SK-N-SH (cell line): Measurements from ENCODE around the gene POU2F3. TPM values are rescaled to one million over a fixed set of nuclear protein-coding genes. Genes with fewer than 3 reads are reported as not detected.

Source experiments
- CTCF ChIA-PET: fragments of 300-600, 350-600 bp; formaldehyde crosslinking; extraction: SDS; loops from one replicate; lab custom pipeline; 2021; lab: Yijun Ruan, JAX
- POLR2A ChIA-PET: fragments of 350-600 bp; sonication (Branson Sonifier 250); formaldehyde crosslinking; extraction: SDS; loops from one replicate; lab custom pipeline; 2020; ENCODE audit warnings: antibody characterized with exemption, inconsistent platforms; lab: Yijun Ruan, JAX
- DNase-seq: peaks from one replicate; pipeline ENCODE4 v3.0.0; 2012
- H2AFZ ChIP-seq: fragments of 200-600 bp; sonication (generic); 2 replicates; pipeline ENCODE4 v1.8.1; 2016; ENCODE audit warnings: antibody characterized with exemption, mild to moderate bottlenecking, low read depth
- H3F3A ChIP-seq: fragments of 200-600 bp; sonication (generic); replicated peaks from 2 replicates; pipeline ENCODE3; 2016; ENCODE audit warnings: antibody characterized with exemption, mild to moderate bottlenecking; ENCODE audit not compliant: insufficient read depth
- H3K27ac ChIP-seq, 2 experiments: fragments of 200-500 bp in 1 of 2; fragments of 200-600 bp in 1 of 2; sonication (Bioruptor generic) in 1 of 2; sonication (generic), shearing (Covaris generic) in 1 of 2; 2 replicates each; pipeline versions ENCODE4 v1.5.1 to v1.6.1; 2014 to 2016; ENCODE audit warnings: low read depth in 2 of 2, inconsistent platforms in 1 of 2, low read length in 1 of 2, mild to moderate bottlenecking in 1 of 2, mixed read lengths in 1 of 2
- H3K27me3 ChIP-seq: fragments of 200-600 bp; sonication (generic), shearing (Covaris generic); 2 replicates; pipeline ENCODE4 v1.6.1; 2016; ENCODE audit warnings: mixed run types; ENCODE audit not compliant: insufficient read depth
- H3K36me3 ChIP-seq, 2 experiments: fragments of 200-500 bp in 1 of 2; fragments of 200-600 bp in 1 of 2; sonication (Bioruptor generic) in 1 of 2; sonication (generic) in 1 of 2; replicated peaks in 1 of 2; 2 replicates each; pipeline versions ENCODE3 to v1.5.1; 2014 to 2016; ENCODE audit warnings: low read length in 1 of 2, mild to moderate bottlenecking in 1 of 2; ENCODE audit not compliant: insufficient read depth in 2 of 2, control insufficient read depth in 1 of 2
- H3K4me1 ChIP-seq, 2 experiments: fragments of 200-500 bp in 1 of 2; fragments of 200-600 bp in 1 of 2; sonication (Bioruptor generic) in 1 of 2; sonication (generic), shearing (Covaris generic) in 1 of 2; 2 replicates each; pipeline versions ENCODE4 v1.5.1 to v1.6.1; 2014 to 2016; ENCODE audit warnings: low read depth in 1 of 2, low read length in 1 of 2, mixed run types in 1 of 2; ENCODE audit not compliant: insufficient read depth in 2 of 2, control insufficient read depth in 1 of 2
- H3K4me2 ChIP-seq: fragments of 200-600 bp; sonication (generic), shearing (Covaris generic); 2 replicates; pipeline ENCODE4 v1.6.1; 2017; ENCODE audit warnings: mixed run types
- H3K4me3 ChIP-seq, 2 experiments: fragments of 200-500 bp in 1 of 2; fragments of 200-600 bp in 1 of 2; sonication (Bioruptor generic) in 1 of 2; sonication (generic), shearing (Covaris generic) in 1 of 2; 2 replicates each; pipeline versions ENCODE4 v1.5.1 to v1.8.1; 2014 to 2016; ENCODE audit warnings: low read depth in 2 of 2, inconsistent platforms in 1 of 2, low read length in 1 of 2, mild to moderate bottlenecking in 1 of 2, mixed read lengths in 1 of 2, moderate library complexity in 1 of 2
- H3K79me2 ChIP-seq: fragments of 200-600 bp; sonication (generic); 2 replicates; pipeline ENCODE4 v1.8.1; 2017; ENCODE audit warnings: mild to moderate bottlenecking; ENCODE audit not compliant: insufficient read depth
- H3K9ac ChIP-seq: fragments of 200-600 bp; sonication (generic); 2 replicates; pipeline ENCODE4 v1.6.1; 2017; ENCODE audit warnings: mixed run types
- H3K9me2 ChIP-seq: fragments of 200-600 bp; sonication (generic); 2 replicates; pipeline ENCODE4 v1.6.1; 2017; ENCODE audit warnings: mixed run types
- H3K9me3 ChIP-seq: fragments of 200-600 bp; sonication (generic); 2 replicates; pipeline ENCODE4 v1.6.1; 2017; ENCODE audit warnings: mixed run types, mild to moderate bottlenecking, moderate library complexity
- H4K20me1 ChIP-seq: fragments of 200-600 bp; sonication (generic); 2 replicates; pipeline ENCODE4 v1.6.1; 2017; ENCODE audit warnings: mild to moderate bottlenecking, mixed run types; ENCODE audit not compliant: insufficient read depth
- CHD2 ChIP-seq: fragments of 150-350 bp; IDR thresholded peaks from 2 replicates; pipeline ENCODE4 v1.6.1; 2018; ENCODE audit warnings: low read length; ENCODE audit not compliant: partially characterized antibody
- EP300 ChIP-seq, 2 experiments: IDR thresholded peaks; 2 replicates each; pipeline versions ENCODE4 v1.4.0 to v1.6.1; 2012; ENCODE audit warnings: borderline replicate concordance in 1 of 2, low read depth in 1 of 2, low read length in 1 of 2
- FOSL2 ChIP-seq: IDR thresholded peaks from 2 replicates; pipeline ENCODE4 v1.4.0; 2012; ENCODE audit warnings: low read depth, mild to moderate bottlenecking, moderate library complexity, borderline replicate concordance
- FOXJ3 ChIP-seq: sonication (generic); formaldehyde crosslinking; IDR thresholded peaks from 2 replicates; pipeline ENCODE4 v1.5.1; 2020; ENCODE audit warnings: mild to moderate bottlenecking, missing genetic modification reagents
- JUND ChIP-seq: IDR thresholded peaks from 2 replicates; pipeline ENCODE4 v1.4.0; 2012
- NFIC ChIP-seq: IDR thresholded peaks from 2 replicates; pipeline ENCODE4 v1.4.0; 2012; ENCODE audit warnings: borderline replicate concordance
- POLR2AphosphoS5 ChIP-seq: IDR thresholded peaks from 2 replicates; pipeline ENCODE4 v1.6.1; 2012; ENCODE audit warnings: low read depth, low read length
- RXRA ChIP-seq: IDR thresholded peaks from 2 replicates; pipeline ENCODE4 v1.4.0; 2012; ENCODE audit warnings: low read depth, mild to moderate bottlenecking, borderline replicate concordance
- SIN3A ChIP-seq: IDR thresholded peaks from 2 replicates; pipeline ENCODE4 v1.6.1; 2012; ENCODE audit warnings: low read depth, mild to moderate bottlenecking, low read length, moderate library complexity, borderline replicate concordance
- SMC3 ChIP-seq: IDR thresholded peaks from 2 replicates; pipeline ENCODE4 v1.6.1; 2012; ENCODE audit warnings: low read depth, low read length, improper control_type of control experiment
- TAF1 ChIP-seq: IDR thresholded peaks from 2 replicates; pipeline ENCODE4 v1.6.1; 2012; ENCODE audit warnings: low read depth, mild to moderate bottlenecking, low read length, moderate library complexity, borderline replicate concordance
- TCF12 ChIP-seq: IDR thresholded peaks from 2 replicates; pipeline ENCODE4 v1.4.0; 2012
- TEAD4 ChIP-seq: IDR thresholded peaks from 2 replicates; pipeline ENCODE4 v1.4.0; 2012; ENCODE audit warnings: mild to moderate bottlenecking, borderline replicate concordance; ENCODE audit not compliant: insufficient read depth
- WGBS: methylation state at CpG from one replicate; pipeline ENCODE4 v1.1.6; 2017; ENCODE audit warnings: low lambda C conversion rate; 5-methylcytosine and 5-hydroxymethylcytosine counted together
- polyA plus RNA-seq, 3 experiments: library from polyadenylated mRNA; depleted of rRNA; stranded (reverse); fragments of >200 nt; gene quantifications; 2 replicates each; pipeline ENCODE4 v1.2.3, GENCODE V29; 2012
- TF ChIP-seq, protein P1 (sequence below): IDR thresholded peaks from 2 replicates; pipeline ENCODE4 v1.4.0; 2012; ENCODE audit warnings: low read depth, borderline replicate concordance
- TF ChIP-seq, protein P2 (sequence below): IDR thresholded peaks from 2 replicates; pipeline ENCODE4 v1.4.0; 2012; ENCODE audit warnings: low read depth
- TF ChIP-seq, protein P3 (sequence below): IDR thresholded peaks from 2 replicates; pipeline ENCODE4; 2012

Gene POU2F3
- polyA plus RNA-seq, 1 of the 3 experiments (the other 2 are of a cell fraction): 0.02 TPM

DNA sequence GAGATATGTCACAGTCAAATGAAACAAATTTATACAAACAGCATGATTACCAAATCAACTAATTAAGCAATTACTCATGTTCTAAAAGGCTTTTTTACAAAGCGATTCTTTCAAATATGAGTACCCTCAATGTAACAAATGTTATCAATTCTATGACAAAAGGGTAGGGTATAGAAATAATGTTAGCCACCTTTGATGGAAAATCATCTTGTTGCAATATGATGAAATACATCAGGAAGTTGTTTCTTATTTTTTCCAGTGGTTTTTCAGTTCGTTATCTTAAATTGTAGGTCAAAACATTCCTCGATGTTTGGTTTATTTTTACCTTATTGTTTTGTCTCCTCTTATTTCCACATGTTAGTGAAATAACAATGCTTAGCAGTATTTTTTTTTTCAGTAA is 102.7 kb downstream of the POU2F3 start:
- no peak overlapping the region for H3K27ac ChIP-seq
- no peaks in the 10 kb centered on the region for H3K27me3 ChIP-seq
- 0 out of 2 replicates have a peak, but pooled peaks cover 5% of the 10 kb centered on the region for H3K9me3 ChIP-seq
- CTCF ChIA-PET: interaction anchor here (1.6 kb wide), 1 partner anchor 43 kb away, joined by 6 read pairs; no protein-coding TSS in a partner anchor
- H3F3A ChIP-seq: peaks cover 11% of the 10 kb centered on the region
- peaks cover 98% of the 10 kb centered on the region for H4K20me1 ChIP-seq
- H2AFZ ChIP-seq: no peak overlapping the region
- H3K36me3 ChIP-seq: no peaks in the 10 kb centered on the region
- peaks cover 32 to 45% of the 10 kb centered on the region in 2 experiments for H3K4me1 ChIP-seq
- POLR2A ChIA-PET: no interaction called here
- H3K9ac ChIP-seq: no peak overlapping the region
- 97% methylated on average over 3 of the region's 3 CpGs for whole genome bisulfite sequencing
- no peak overlapping the region for H3K4me2 ChIP-seq
- DNase-seq: no peak
- TF ChIP-seq TEAD4 (no peak), FOXJ3 (CRISPR knock-in tag) (no peak), TCF12 (no peak)
- H3K79me2 ChIP-seq: peaks cover 100% of the 10 kb centered on the region
- H3K9me2 ChIP-seq: no peaks in the 10 kb centered on the region
- H3K4me3 ChIP-seq: no peak overlapping the region

DNA sequence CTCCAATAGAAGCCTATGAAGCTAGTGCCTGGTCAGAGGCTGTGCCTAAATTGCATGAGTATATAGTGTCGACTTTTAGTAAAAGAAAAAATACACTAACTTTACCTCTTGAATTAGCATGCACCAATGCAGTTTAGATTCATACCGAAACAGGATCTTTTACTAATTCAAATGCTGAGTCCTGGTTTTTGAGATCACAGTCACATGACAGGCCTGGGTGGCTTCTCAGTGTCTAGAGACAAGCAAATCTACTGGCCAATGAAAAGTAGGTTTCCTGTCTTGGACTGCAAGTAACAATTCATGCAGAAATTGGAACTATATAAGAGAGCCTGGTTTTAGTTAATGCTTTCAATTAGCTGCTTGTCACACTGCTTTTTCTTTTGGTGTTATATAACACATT is 103.5 kb downstream of the POU2F3 start:
- no peak overlapping the region for H3K27ac ChIP-seq
- TF ChIP-seq RXRA (no peak), TEAD4 (no peak), POLR2AphosphoS5 (no peak), SMC3 (no peak), TAF1 (no peak)
- TF ChIP-seq, protein P1, sequence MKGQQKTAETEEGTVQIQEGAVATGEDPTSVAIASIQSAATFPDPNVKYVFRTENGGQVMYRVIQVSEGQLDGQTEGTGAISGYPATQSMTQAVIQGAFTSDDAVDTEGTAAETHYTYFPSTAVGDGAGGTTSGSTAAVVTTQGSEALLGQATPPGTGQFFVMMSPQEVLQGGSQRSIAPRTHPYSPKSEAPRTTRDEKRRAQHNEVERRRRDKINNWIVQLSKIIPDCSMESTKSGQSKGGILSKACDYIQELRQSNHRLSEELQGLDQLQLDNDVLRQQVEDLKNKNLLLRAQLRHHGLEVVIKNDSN: peak; percentile 19; the same call in 1 of the 2 replicates
- WGBS: 93% methylated on average over 2 of the region's 2 CpGs
- no peaks in the 10 kb centered on the region for H3K36me3 ChIP-seq
- peaks cover 32 to 47% of the 10 kb centered on the region in 2 experiments for H3K4me1 ChIP-seq
- H3F3A ChIP-seq: peaks cover 13% of the 10 kb centered on the region
- H3K79me2 ChIP-seq: peaks cover 100% of the 10 kb centered on the region
- no peak for DNase-seq
- H3K9me2 ChIP-seq: no peaks in the 10 kb centered on the region
- H3K4me3 ChIP-seq: no peak overlapping the region
- H3K9me3 ChIP-seq: 0 out of 2 replicates have a peak, but pooled peaks cover 5% of the 10 kb centered on the region
- peaks cover 94% of the 10 kb centered on the region for H4K20me1 ChIP-seq
- ChIA-PET CTCF (interaction anchor here (1.0 kb wide), 1 partner anchor 168 kb away, joined by 3 read pairs; the partner anchor contains the start of gene GRIK4), POLR2A (no interaction called here)
- no peaks in the 10 kb centered on the region for H3K27me3 ChIP-seq
- no peak overlapping the region for H3K9ac ChIP-seq
- H3K4me2 ChIP-seq: no peak overlapping the region
- H2AFZ ChIP-seq: no peak overlapping the region

DNA sequence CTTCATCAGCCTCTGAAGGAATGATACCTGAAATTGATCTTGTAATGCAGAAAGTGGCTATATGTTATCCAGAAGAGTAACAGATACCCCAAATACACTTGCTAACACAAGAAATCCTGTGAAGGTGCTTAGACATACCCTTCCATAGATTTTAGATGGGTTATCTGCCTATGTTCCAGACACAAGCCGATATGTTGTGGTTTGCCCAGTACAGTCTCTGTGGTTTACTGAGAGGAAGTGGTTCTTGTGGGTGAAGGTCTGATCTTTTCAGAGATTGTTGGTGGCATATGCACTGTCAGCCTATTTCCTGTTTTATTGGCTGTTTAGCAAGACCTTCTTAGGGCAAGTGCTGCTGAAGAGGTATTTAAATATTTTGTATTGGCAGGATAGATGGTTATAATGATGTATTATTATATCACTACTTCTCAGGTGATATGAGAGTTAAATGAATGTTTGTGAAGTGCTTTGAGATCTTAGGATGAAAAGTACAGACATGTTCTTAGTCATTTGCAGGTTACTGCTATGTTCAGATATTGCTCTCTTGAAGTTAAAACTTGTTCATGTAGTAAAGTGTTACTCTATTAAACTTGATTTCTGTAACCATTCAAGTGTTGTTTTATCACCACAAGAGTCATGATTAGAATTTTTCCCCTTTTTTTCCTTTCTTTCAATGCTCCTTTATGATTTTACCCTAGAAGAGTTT is 104.5 kb downstream of the POU2F3 start:
- peaks cover 10% of the 10 kb centered on the region for H3F3A ChIP-seq
- H4K20me1 ChIP-seq: peaks cover 86% of the 10 kb centered on the region
- 12% methylated on average over 1 of the region's 1 CpG for WGBS
- peaks cover 100% of the 10 kb centered on the region for H3K79me2 ChIP-seq
- CTCF ChIA-PET: no interaction called here
- H3K4me2 ChIP-seq: peak overlapping the region; percentile 3; the same call in 1 of the 2 replicates
- no peak overlapping the region for H2AFZ ChIP-seq
- H3K9ac ChIP-seq: no peak overlapping the region
- no peaks in the 10 kb centered on the region for H3K27me3 ChIP-seq
- H3K27ac ChIP-seq: no peak overlapping the region; a peak in 1 of 4 replicates
- no peaks in the 10 kb centered on the region for H3K9me2 ChIP-seq
- no peak overlapping the region; a peak in 1 of 4 replicates for H3K4me3 ChIP-seq
- DNase-seq: no peak
- POLR2A ChIA-PET: no interaction called here
- no peaks in the 10 kb centered on the region for H3K36me3 ChIP-seq
- H3K4me1 ChIP-seq: peaks cover 27 to 52% of the 10 kb centered on the region in 2 experiments
- 0 out of 2 replicates have a peak, but pooled peaks cover 5% of the 10 kb centered on the region for H3K9me3 ChIP-seq
- TF ChIP-seq, protein P2, sequence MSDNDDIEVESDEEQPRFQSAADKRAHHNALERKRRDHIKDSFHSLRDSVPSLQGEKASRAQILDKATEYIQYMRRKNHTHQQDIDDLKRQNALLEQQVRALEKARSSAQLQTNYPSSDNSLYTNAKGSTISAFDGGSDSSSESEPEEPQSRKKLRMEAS: 0 out of 2 replicates have a peak, but pooled peaks have one; percentile 32
- TF ChIP-seq JUND (peak; percentile 54; the same call in 1 of the 2 replicates), RXRA (peak; percentile 22; the same call in 1 of the 2 replicates), EP300 (IDR thresholded peaks at IDR 0.05; ENCODE audit: borderline replicate concordance in 1 of 2, low read depth in 1 of 2, low read length in 1 of 2) (peak in 1 of 2 experiments; percentile 67; a peak in 1 of 4 replicates), NFIC (peak; percentile 79), CHD2 (no peak), SIN3A (0 out of 2 replicates have a peak, but pooled peaks have one; percentile 69), TCF12 (peak; percentile 86), TEAD4 (peak; percentile 61; the same call in 1 of the 2 replicates), FOSL2 (peak; percentile 31; the same call in 1 of the 2 replicates), POLR2AphosphoS5 (peak; percentile 55; the same call in 1 of the 2 replicates)
- TF ChIP-seq, protein P3, sequence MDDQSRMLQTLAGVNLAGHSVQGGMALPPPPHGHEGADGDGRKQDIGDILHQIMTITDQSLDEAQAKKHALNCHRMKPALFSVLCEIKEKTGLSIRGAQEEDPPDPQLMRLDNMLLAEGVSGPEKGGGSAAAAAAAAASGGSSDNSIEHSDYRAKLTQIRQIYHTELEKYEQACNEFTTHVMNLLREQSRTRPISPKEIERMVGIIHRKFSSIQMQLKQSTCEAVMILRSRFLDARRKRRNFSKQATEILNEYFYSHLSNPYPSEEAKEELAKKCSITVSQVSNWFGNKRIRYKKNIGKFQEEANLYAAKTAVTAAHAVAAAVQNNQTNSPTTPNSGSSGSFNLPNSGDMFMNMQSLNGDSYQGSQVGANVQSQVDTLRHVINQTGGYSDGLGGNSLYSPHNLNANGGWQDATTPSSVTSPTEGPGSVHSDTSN: peak; percentile 76
- TF ChIP-seq, protein P1: no peak
